IPS-18c (cell line): Measurements from ENCODE around the gene CUL2.
"Not testable (repeated sequence)": the region's sequence is repeated elsewhere in the genome, so short reads cannot be mapped to it uniquely, and the experiment has no call there.

Source experiments
- H3K4me3 ChIP-seq: 2 replicates; pipeline ENCODE4 v1.7.0; 2013; ENCODE audit warnings: low read depth, mild to moderate bottlenecking, low read length, moderate library complexity; ENCODE audit not compliant: insufficient read depth
- H3K9me3 ChIP-seq: one replicate; pipeline ENCODE4 v1.6.1; 2013; ENCODE audit warnings: mild to moderate bottlenecking, low read length, moderate library complexity; ENCODE audit not compliant: control insufficient read depth, insufficient read depth

CUL2 gene

GRCh38 chr10:35003906-35004305 is 86.2 kb downstream of the CUL2 start:
- Histone ChIP-seq H3K9me3 (peaks cover 2% of the 10 kb centered on the region), H3K4me3 (no peak overlapping the region)

- no peak overlapping the region for H3K4me3 ChIP-seq
- peaks cover 2% of the 10 kb centered on the region for H3K9me3 ChIP-seq
Observed at GRCh38 chr10:35000936-35001335, 89.2 kb downstream of the CUL2 start.

- H3K9me3 ChIP-seq: peaks cover 2% of the 10 kb centered on the region
- H3K4me3 ChIP-seq: no peak overlapping the region
Observed at GRCh38 chr10:34999532-34999931, 90.6 kb downstream of the CUL2 start.

- H3K9me3 ChIP-seq: peaks cover 2% of the 10 kb centered on the region
- H3K4me3 ChIP-seq: no peak overlapping the region
Observed at GRCh38 chr10:34998940-34999339, 91.2 kb downstream of the CUL2 start.

GRCh38 chr10:34996843-34997242 is 93.3 kb downstream of the CUL2 start:
- Histone ChIP-seq H3K4me3 (no peak overlapping the region), H3K9me3 (no peaks in the 10 kb centered on the region)

- Histone ChIP-seq H3K4me3 (no peak overlapping the region), H3K9me3 (no peaks in the 10 kb centered on the region)
Observed at GRCh38 chr10:34995925-34996324, 94.2 kb downstream of the CUL2 start.

- H3K9me3 ChIP-seq: no peaks in the 10 kb centered on the region
- no peak overlapping the region for H3K4me3 ChIP-seq
Observed at GRCh38 chr10:34994565-34995142, 95.5 kb downstream of the CUL2 start.

- no peak overlapping the region for H3K4me3 ChIP-seq
- H3K9me3 ChIP-seq: no peaks in the 10 kb centered on the region
Observed at GRCh38 chr10:34993782-34994181, 96.4 kb downstream of the CUL2 start.

GRCh38 chr10:34991117-34991516 is 99.0 kb downstream of the CUL2 start:
- not testable (repeated sequence) for H3K9me3 ChIP-seq

GRCh38 chr10:34988397-34989067 is 101.6 kb downstream of the CUL2 start:
- Histone ChIP-seq H3K9me3 (no peaks in the 10 kb centered on the region), H3K4me3 (no peak overlapping the region)

More at GRCh38 chr10:34991117-34991516, 99.0 kb downstream of the CUL2 start:
- not testable (repeated sequence) for H3K4me3 ChIP-seq

GRCh38 chr10:34985823-34986222 is 104.3 kb downstream of the CUL2 start:
- Histone ChIP-seq H3K9me3 (no peaks in the 10 kb centered on the region), H3K4me3 (no peak overlapping the region)

GRCh38 chr10:34985146-34985545 is 105.0 kb downstream of the CUL2 start:
- Histone ChIP-seq H3K4me3 (no peak overlapping the region), H3K9me3 (no peaks in the 10 kb centered on the region)

GRCh38 chr10:34981844-34982243 is 108.3 kb downstream of the CUL2 start:
- Histone ChIP-seq H3K4me3 (no peak overlapping the region), H3K9me3 (no peaks in the 10 kb centered on the region)

- no peak overlapping the region for H3K4me3 ChIP-seq
- peaks cover 7% of the 10 kb centered on the region for H3K9me3 ChIP-seq
Observed at GRCh38 chr10:34979938-34980337, 110.2 kb downstream of the CUL2 start.

GRCh38 chr10:34978080-34978479 is 112.1 kb downstream of the CUL2 start:
- Histone ChIP-seq H3K4me3 (no peak overlapping the region), H3K9me3 (peaks cover 7% of the 10 kb centered on the region)

GRCh38 chr10:34976380-34976910 is 113.7 kb downstream of the CUL2 start:
- not testable (repeated sequence) for H3K9me3 ChIP-seq, H3K4me3 ChIP-seq

- H3K9me3 ChIP-seq, H3K4me3 ChIP-seq: not testable (repeated sequence)
Observed at GRCh38 chr10:34974364-34975065, 115.6 kb downstream of the CUL2 start.

GRCh38 chr10:34973757-34974156 is 116.4 kb downstream of the CUL2 start:
- H3K4me3 ChIP-seq, H3K9me3 ChIP-seq: not testable (repeated sequence)
